Spinal cord (tissue), 10 donors: ENCODE results near the gene PEX5L. TPM values are rescaled to one million over a fixed set of nuclear protein-coding genes. Genes with fewer than 3 reads are reported as not detected.
"Not testable (repeated sequence)": the region's sequence is repeated elsewhere in the genome, so short reads cannot be mapped to it uniquely, and the experiment has no call there.

Source experiments
- DNase-seq, 6 donors: peaks; one replicate each; pipeline versions ENCODE4 v3.0.0 to v3.0.0-alpha.2; 2013 to 2015; ENCODE audit warnings: low spot score in 6 of 6, low read depth in 4 of 6
- H3K27ac ChIP-seq: one replicate; pipeline ENCODE4 v1.5.1; 2013; ENCODE audit warnings: low read depth, low read length, control low read depth
- H3K27me3 ChIP-seq: one replicate; pipeline ENCODE4 v1.6.1; 2013; ENCODE audit warnings: low read length; ENCODE audit not compliant: control insufficient read depth, insufficient read depth
- H3K36me3 ChIP-seq: one replicate; pipeline ENCODE4 v1.6.1; 2013; ENCODE audit warnings: low read length; ENCODE audit not compliant: control insufficient read depth, insufficient read depth
- H3K4me1 ChIP-seq: one replicate; pipeline ENCODE4 v1.6.1; 2013; ENCODE audit warnings: low read length; ENCODE audit not compliant: control insufficient read depth, insufficient read depth
- H3K4me3 ChIP-seq: one replicate; pipeline ENCODE4 v1.5.1; 2013; ENCODE audit warnings: low read depth, low read length, control low read depth
- H3K9me3 ChIP-seq: one replicate; pipeline ENCODE4 v1.6.1; 2013; ENCODE audit warnings: low read length; ENCODE audit not compliant: control insufficient read depth, insufficient read depth
- WGBS: methylation state at CpG from one replicate; pipeline ENCODE4 v1.1.5; 2013; ENCODE audit warnings: missing lambda C conversion rate; ENCODE audit not compliant: insufficient coverage; 5-methylcytosine and 5-hydroxymethylcytosine counted together
- polyA plus RNA-seq, 2 donors: library from polyadenylated mRNA; unstranded; fragments of 120-200 nt; gene quantifications; one replicate each; pipeline ENCODE4 v1.2.1, GENCODE V29; 2013; ENCODE audit not compliant: insufficient read length in 2 of 2
- total RNA-seq, 2 donors: library from RNA; depleted of rRNA in 1 of 2; stranded (reverse); fragments of 120-200 nt in 1 of 2; fragments of >200 nt in 1 of 2; gene quantifications; one replicate each; pipeline versions ENCODE4 v1.2.3 to v1.2.4, GENCODE V29; 2013 to 2014
- donor health status: healthy.

The PEX5L gene
- total and polyA plus RNA-seq, 4 donors: 11.4 to 39.6 (median 15.3) TPM

DNA sequence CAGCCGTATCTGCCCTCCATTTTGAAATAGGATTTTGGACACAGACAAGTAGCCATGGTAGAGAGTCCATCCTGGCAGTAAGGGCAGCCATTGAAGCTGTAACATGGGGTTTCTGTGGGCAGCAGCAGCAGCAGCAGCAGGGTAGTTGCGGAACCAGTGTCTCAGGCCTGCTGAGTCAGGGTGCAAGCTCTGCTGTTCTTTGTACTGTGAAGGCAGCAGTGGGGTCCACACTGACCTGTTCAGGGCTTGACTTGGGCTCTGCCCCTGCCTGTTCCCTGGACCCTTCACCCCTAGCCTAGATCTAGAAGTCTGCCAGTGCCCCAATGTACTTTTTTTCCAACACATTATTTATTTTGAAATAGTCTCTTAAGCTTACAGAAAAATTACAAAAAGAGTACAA, 9.7 kb downstream of the PEX5L start:
- H3K4me3 ChIP-seq: no peak overlapping the region
- no peaks in the 10 kb centered on the region for H3K4me1 ChIP-seq
- 95% methylated on average over 2 of the region's 2 CpGs for WGBS
- DNase-seq: no peak
- no peak overlapping the region for H3K27ac ChIP-seq
- no peaks in the 10 kb centered on the region for H3K27me3 ChIP-seq
- H3K9me3 ChIP-seq: no peaks in the 10 kb centered on the region
- no peaks in the 10 kb centered on the region for H3K36me3 ChIP-seq

DNA sequence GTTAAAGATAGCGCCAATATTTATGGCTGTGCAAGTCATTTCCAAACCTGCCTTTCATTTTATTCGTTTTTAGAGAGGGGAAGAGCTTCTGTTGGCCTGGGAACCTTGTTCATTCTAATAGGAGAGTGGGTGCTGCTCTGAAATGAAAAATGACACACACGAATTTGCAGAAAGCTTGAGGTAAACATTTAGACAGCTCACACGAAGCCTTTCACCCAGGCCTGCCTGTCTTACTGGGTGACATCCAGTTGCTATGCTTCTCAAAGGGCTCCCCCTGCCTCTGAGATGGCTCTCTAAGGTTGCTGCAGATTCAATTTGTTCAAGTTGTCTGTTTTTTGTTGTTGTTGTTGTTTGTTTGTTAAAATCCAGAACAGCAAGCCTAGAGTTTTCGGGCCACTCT, 18.2 kb downstream of the PEX5L start:
- 67% methylated on average over 3 of the region's 5 CpGs for WGBS
- H3K4me1 ChIP-seq: no peaks in the 10 kb centered on the region
- no peaks in the 10 kb centered on the region for H3K27me3 ChIP-seq
- peak in 1 of 6 donors; percentile 57 for DNase-seq
- H3K4me3 ChIP-seq: no peak overlapping the region
- H3K27ac ChIP-seq: no peak overlapping the region
- H3K9me3 ChIP-seq: no peaks in the 10 kb centered on the region
- no peaks in the 10 kb centered on the region for H3K36me3 ChIP-seq

DNA sequence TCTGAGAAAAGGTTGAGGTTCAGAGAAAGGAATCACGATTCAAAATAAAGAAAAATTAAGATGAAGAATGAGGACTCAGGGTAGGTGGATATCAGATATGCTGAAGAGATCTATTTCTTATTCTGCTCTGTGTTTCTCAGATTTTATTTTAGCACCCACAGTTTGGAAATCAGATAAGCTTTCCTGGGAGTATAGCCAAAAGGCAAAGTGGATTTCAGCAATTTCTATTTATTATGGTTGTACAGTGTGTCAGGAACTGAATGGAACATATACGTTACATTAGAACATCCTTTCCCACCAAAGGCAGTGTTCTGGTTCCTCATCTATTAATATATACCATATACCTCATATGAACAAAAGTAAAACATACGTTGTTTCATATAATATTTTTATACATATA, 18.9 kb downstream of the PEX5L start:
- no peak overlapping the region for H3K27ac ChIP-seq
- H3K9me3 ChIP-seq: no peaks in the 10 kb centered on the region
- DNase-seq: peak in 1 of 6 donors; percentile 75
- H3K27me3 ChIP-seq: no peaks in the 10 kb centered on the region
- no peaks in the 10 kb centered on the region for H3K4me1 ChIP-seq
- WGBS: no CpG with 5 or more reads among the region's 3 CpGs
- H3K4me3 ChIP-seq: no peak overlapping the region
- no peaks in the 10 kb centered on the region for H3K36me3 ChIP-seq

DNA sequence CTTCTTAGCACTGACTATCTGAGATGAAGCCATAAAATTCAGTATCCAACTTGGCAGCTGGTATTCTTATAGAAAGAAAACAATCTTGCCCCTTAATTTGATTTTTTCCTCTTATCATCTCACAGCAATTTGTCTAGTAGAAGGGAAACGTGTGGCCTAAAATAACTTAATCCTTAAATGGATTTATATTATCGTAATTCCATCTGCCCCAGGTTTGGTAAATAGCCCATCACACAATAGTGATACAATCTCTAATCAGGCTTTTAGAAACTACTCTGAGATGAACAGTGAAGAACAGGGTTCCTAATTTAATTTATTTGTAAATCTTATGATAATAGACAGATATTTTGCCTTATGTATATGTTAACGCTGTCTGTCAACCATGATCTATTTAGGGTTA, 24.8 kb downstream of the PEX5L start:
- DNase-seq: no peak
- Histone ChIP-seq H3K4me1 (no peaks in the 10 kb centered on the region), H3K27ac (no peak overlapping the region), H3K36me3 (no peaks in the 10 kb centered on the region), H3K4me3 (no peak overlapping the region), H3K27me3 (no peaks in the 10 kb centered on the region), H3K9me3 (peaks cover 3% of the 10 kb centered on the region)
- no CpG with 5 or more reads among the region's 3 CpGs for WGBS

DNA sequence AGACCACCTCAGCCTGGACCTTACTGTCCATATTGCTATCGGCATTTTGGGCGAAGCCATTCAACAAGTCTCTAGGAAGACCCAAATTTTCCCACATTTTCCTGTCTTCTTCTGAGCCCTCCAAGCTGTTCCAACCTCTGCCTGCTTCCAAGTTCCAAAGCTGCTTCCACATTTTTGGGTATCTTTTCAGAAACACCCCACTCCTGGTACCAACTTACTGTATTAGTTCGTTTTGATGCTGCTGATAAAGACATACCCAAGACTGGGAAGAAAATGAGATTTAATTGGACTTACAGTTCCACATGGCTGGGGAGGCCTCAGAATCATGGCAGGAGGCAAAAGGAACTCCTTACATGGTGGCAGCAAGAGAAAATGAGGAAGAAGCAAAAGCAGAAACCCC, 28.4 kb downstream of the PEX5L start:
- H3K4me3 ChIP-seq, H3K9me3 ChIP-seq, DNase-seq, H3K27me3 ChIP-seq, H3K36me3 ChIP-seq, H3K4me1 ChIP-seq, H3K27ac ChIP-seq: not testable (repeated sequence)
- 92% methylated on average over 2 of the region's 3 CpGs for WGBS

DNA sequence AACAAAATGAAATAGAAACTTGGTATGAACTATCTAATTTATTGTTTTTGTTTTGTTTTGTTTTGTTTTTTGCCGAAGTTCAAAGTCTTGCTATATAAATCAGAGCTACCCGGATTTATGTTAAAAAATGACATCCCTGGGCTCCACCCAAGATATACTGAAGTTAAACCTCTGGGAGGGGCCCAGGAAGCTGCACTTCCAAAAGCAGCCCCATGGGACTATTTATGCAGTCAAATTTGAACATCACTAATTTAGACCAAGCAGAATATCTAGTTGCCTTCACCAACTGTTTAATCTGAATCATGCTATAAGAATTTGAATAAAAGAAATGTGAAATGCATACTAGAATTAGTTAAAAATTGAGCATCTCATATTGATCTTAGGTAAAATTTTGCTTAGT, 32.2 kb downstream of the PEX5L start:
- WGBS: no CpG with 5 or more reads among the region's 2 CpGs
- H3K36me3 ChIP-seq: no peaks in the 10 kb centered on the region
- no peak overlapping the region for H3K27ac ChIP-seq
- DNase-seq: no peak
- H3K4me1 ChIP-seq: no peaks in the 10 kb centered on the region
- peaks cover 3% of the 10 kb centered on the region for H3K9me3 ChIP-seq
- no peaks in the 10 kb centered on the region for H3K27me3 ChIP-seq
- no peak overlapping the region for H3K4me3 ChIP-seq

DNA sequence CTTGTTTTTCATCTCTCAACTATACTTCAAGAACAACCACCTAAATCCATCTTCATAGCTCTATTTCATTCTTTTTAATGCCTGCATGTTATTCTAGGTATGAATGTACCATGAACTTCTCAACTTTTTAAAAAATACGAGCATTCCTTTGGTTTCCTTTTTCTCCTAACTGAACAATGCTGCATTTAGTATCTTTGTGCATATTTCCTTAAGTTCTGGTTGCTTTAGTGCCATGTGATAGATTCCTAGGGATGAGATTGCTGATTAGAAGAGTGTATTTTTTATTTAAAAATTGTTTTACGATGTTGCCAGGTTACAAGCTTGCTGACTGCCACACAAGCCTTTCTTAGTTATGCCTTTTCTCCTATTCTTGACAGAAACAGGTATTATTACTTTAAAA, 34.7 kb downstream of the PEX5L start:
- no peak for DNase-seq
- no CpG with 5 or more reads among the region's 2 CpGs for WGBS
- H3K27me3 ChIP-seq: no peaks in the 10 kb centered on the region
- H3K36me3 ChIP-seq: no peaks in the 10 kb centered on the region
- no peaks in the 10 kb centered on the region for H3K9me3 ChIP-seq
- H3K27ac ChIP-seq: no peak overlapping the region
- H3K4me3 ChIP-seq: no peak overlapping the region
- no peaks in the 10 kb centered on the region for H3K4me1 ChIP-seq

DNA sequence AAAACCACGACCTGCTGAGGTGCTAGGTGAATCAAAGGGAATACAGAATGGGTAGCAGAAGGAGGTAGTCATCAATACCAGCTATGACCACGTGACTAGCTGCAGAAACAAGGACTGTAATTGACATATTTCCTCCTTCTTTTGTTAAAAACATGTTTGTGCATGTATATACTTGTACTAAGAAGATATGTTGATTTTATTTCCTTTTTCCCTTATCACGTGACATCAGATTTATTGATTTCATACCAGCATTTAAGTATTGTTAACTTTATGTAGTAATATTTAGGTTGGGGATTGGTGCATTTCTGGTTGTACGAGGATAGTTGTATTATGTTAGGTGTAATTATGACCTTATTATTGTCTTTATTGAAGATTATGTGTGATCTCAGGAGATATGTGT, 36.2 kb downstream of the PEX5L start:
- DNase-seq: no peak
- no peak overlapping the region for H3K4me3 ChIP-seq
- no peaks in the 10 kb centered on the region for H3K4me1 ChIP-seq
- H3K36me3 ChIP-seq: no peaks in the 10 kb centered on the region
- H3K27ac ChIP-seq: no peak overlapping the region
- 92% methylated on average over 1 of the region's 4 CpGs for WGBS
- no peaks in the 10 kb centered on the region for H3K9me3 ChIP-seq
- no peaks in the 10 kb centered on the region for H3K27me3 ChIP-seq

DNA sequence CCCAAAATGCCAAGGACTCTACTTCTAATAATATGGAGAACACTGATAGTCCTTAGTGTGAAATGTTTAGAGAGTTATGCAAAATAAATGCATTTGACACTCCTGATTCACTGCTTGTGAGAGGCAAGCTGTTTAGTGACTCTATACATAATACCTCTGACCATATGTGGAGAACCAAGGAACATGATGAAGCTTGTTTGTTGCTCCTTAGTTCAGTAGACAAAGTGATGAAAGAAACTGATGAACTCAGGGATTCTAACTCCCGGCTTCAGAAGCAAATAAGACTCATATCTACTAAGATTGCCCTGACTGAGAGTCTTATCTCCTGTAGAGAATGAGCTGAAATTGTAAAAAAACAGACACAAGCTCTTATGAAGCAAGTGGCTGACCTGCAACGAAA, 41.3 kb downstream of the PEX5L start:
- WGBS: 100% methylated on average over 1 of the region's 2 CpGs
- Histone ChIP-seq H3K27me3 (no peaks in the 10 kb centered on the region), H3K4me3 (no peak overlapping the region), H3K36me3 (no peaks in the 10 kb centered on the region), H3K9me3 (no peaks in the 10 kb centered on the region), H3K27ac (no peak overlapping the region), H3K4me1 (no peaks in the 10 kb centered on the region)
- no peak for DNase-seq

DNA sequence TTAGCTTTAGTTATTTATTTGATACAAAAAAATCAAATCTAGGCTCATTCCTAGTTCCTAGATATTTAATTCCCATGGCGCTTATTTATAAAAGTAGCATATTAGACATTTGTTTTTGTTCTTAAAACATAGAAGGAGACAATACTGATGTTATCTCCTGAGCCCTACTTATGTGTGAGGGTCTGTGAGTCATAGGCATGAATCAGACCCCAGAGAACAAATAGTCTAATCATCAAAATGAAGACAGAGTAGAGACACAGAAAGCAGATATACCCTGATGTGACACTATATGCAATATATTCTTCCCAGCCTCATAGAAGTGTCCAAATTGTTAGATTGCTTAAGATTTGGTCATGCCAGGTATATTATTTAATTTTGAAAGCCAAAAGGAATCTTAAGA, 44.9 kb downstream of the PEX5L start:
- WGBS: no CpG with 5 or more reads among the region's 1 CpG
- H3K27me3 ChIP-seq: no peaks in the 10 kb centered on the region
- H3K9me3 ChIP-seq: no peaks in the 10 kb centered on the region
- no peak overlapping the region for H3K27ac ChIP-seq
- no peak overlapping the region for H3K4me3 ChIP-seq
- H3K4me1 ChIP-seq: no peaks in the 10 kb centered on the region
- no peak for DNase-seq
- no peaks in the 10 kb centered on the region for H3K36me3 ChIP-seq
